Common myeloid progenitor, CD34-positive (primary cell): ENCODE results near the gene CITED4.

Experiments used
- CTCF ChIA-PET: fragments of 350-600 bp; sonication (Branson Sonifier 250); formaldehyde crosslinking; loops from one replicate; lab custom pipeline; 2021; ENCODE audit warnings: antibody characterized with exemption; lab: Charles Lee
- POLR2A ChIA-PET: fragments of 350-600 bp; sonication (Branson Sonifier 250); formaldehyde crosslinking; loops from one replicate; lab custom pipeline; 2021; ENCODE audit warnings: antibody characterized with exemption; lab: Charles Lee
- DNase-seq, 3 donors: peaks; one replicate each; pipeline versions ENCODE4 v3.0.0 to v3.0.0-alpha.2; 2013
- H3K27ac ChIP-seq, 2 experiments: 1 replicate in 1 of 2; 2 replicates in 1 of 2; pipeline ENCODE4 v1.7.0; 2013; ENCODE audit warnings: inconsistent platforms in 2 of 2, low read length in 2 of 2, mild to moderate bottlenecking in 2 of 2, low read depth in 1 of 2, moderate library complexity in 1 of 2; ENCODE audit not compliant: severe bottlenecking in 2 of 2, insufficient read depth in 1 of 2, poor library complexity in 1 of 2
- H3K27me3 ChIP-seq, 5 experiments: replicated peaks in 2 of 5; 1 replicate in 3 of 5; 2 replicates in 2 of 5; pipeline versions ENCODE4 v1.6.1 to v1.7.0; 2013; ENCODE audit warnings: low read length in 4 of 5, mild to moderate bottlenecking in 2 of 5, moderate library complexity in 2 of 5, inconsistent platforms in 1 of 5; ENCODE audit not compliant: insufficient read depth in 5 of 5, control insufficient read depth in 4 of 5
- H3K36me3 ChIP-seq, 4 experiments: 1 replicate in 2 of 4; 2 replicates in 2 of 4; pipeline versions ENCODE4 v1.6.1 to v1.7.0; 2013; ENCODE audit warnings: low read length in 3 of 4, control low read depth in 1 of 4, mild to moderate bottlenecking in 1 of 4; ENCODE audit not compliant: control insufficient read depth in 4 of 4, insufficient read depth in 4 of 4
- H3K4me1 ChIP-seq, 4 experiments: 1 replicate in 3 of 4; 2 replicates in 1 of 4; pipeline versions ENCODE4 v1.6.1 to v1.7.1; 2013; ENCODE audit warnings: low read length in 3 of 4, mild to moderate bottlenecking in 3 of 4, control low read depth in 1 of 4, inconsistent platforms in 1 of 4, moderate library complexity in 1 of 4; ENCODE audit not compliant: control insufficient read depth in 4 of 4, insufficient read depth in 4 of 4; ENCODE audit errors: control extremely low read depth in 1 of 4
- H3K4me3 ChIP-seq, 7 experiments: 1 replicate in 4 of 7; 2 replicates in 3 of 7; pipeline versions ENCODE4 v1.5.1 to v1.7.0; 2013; ENCODE audit warnings: mild to moderate bottlenecking in 7 of 7, low read length in 6 of 7, moderate library complexity in 6 of 7, inconsistent platforms in 2 of 7, low read depth in 2 of 7, control low read depth in 1 of 7; ENCODE audit not compliant: insufficient read depth in 4 of 7, control insufficient read depth in 1 of 7; ENCODE audit errors: extremely low read depth in 1 of 7
- H3K9me3 ChIP-seq, 5 experiments: 1 replicate in 4 of 5; 2 replicates in 1 of 5; pipeline versions ENCODE4 v1.6.1 to v1.7.1; 2013; ENCODE audit warnings: low read length in 4 of 5, mild to moderate bottlenecking in 2 of 5, inconsistent platforms in 1 of 5, low read depth in 1 of 5, moderate library complexity in 1 of 5; ENCODE audit not compliant: control insufficient read depth in 4 of 5, insufficient read depth in 2 of 5; ENCODE audit errors: control extremely low read depth in 1 of 5
- WGBS: methylation state at CpG from one replicate; pipeline ENCODE4 v1.1.5; 2013; ENCODE audit not compliant: insufficient coverage; 5-methylcytosine and 5-hydroxymethylcytosine counted together

CITED4 gene

GRCh38 chr1:40842207-40842606 lies 20.0 kb downstream of the CITED4 start:
- ChIA-PET POLR2A (no interaction called here), CTCF (interaction anchor here (0.7 to 1.2 kb wide), 4 partner anchors 10 to 114 kb away, joined by 3 read pairs; no protein-coding TSS in a partner anchor)
- no peak overlapping the region for H3K27ac ChIP-seq
- no peak for DNase-seq
- no peaks in the 10 kb centered on the region for H3K36me3 ChIP-seq
- 100% methylated on average over 3 of the region's 4 CpGs for whole genome bisulfite sequencing
- H3K27me3 ChIP-seq, result no peaks in the 10 kb centered on the region
- H3K9me3 ChIP-seq, result peaks cover 0 to 5% (median 0%) of the 10 kb centered on the region in 5 experiments
- no peak overlapping the region for H3K4me3 ChIP-seq
- peaks cover 8 to 44% (median 40%) of the 10 kb centered on the region in 4 experiments for H3K4me1 ChIP-seq

- CTCF ChIA-PET, result interaction anchor here (0.7 to 1.1 kb wide), 2 partner anchors 14 to 115 kb away, joined by 3 to 4 read pairs; no protein-coding TSS in a partner anchor
- Histone ChIP-seq H3K27me3 (no peaks in the 10 kb centered on the region), H3K27ac (no peak overlapping the region), H3K4me3 (peak overlapping the region in 2 of 7 experiments; percentile 50 to 56), H3K9me3 (peaks cover 0 to 5% (median 0%) of the 10 kb centered on the region in 5 experiments), H3K4me1 (peaks cover 8 to 44% (median 40%) of the 10 kb centered on the region in 4 experiments), H3K36me3 (no peaks in the 10 kb centered on the region)
- DNase-seq, result peak in 1 of 3 donors; percentile 33
- 20% methylated on average over 2 of the region's 7 CpGs for WGBS
- POLR2A ChIA-PET, result no interaction called here
These were observed 20.6 kb downstream of the CITED4 start for GRCh38 chr1:40841602-40842001.

- 0% methylated on average over 4 of the region's 6 CpGs for WGBS
- peaks cover 0 to 5% (median 0%) of the 10 kb centered on the region in 5 experiments for H3K9me3 ChIP-seq
- H3K27me3 ChIP-seq, result peaks cover 0 to 1% (median 0%) of the 10 kb centered on the region in 5 experiments
- H3K27ac ChIP-seq, result peak overlapping the region; percentile 2 to 40
- CTCF ChIA-PET, result interaction anchor here (0.7 to 2.4 kb wide), 4 partner anchors 8 to 66 kb away, joined by 3 to 6 read pairs (median 4); no protein-coding TSS in a partner anchor
- H3K4me1 ChIP-seq, result peaks cover 8 to 44% (median 40%) of the 10 kb centered on the region in 4 experiments
- H3K4me3 ChIP-seq, result peak overlapping the region in 2 of 7 experiments; percentile 50 to 56
- POLR2A ChIA-PET, result interaction anchor here (1.2 kb wide), 1 partner anchor 149 kb away, joined by 3 read pairs; the partner anchor contains the start of gene NFYC
- peak; percentile 52 to 91 (median 82) for DNase-seq
- no peaks in the 10 kb centered on the region for H3K36me3 ChIP-seq
These were observed 21.4 kb downstream of the CITED4 start for GRCh38 chr1:40840526-40841323.

GRCh38 chr1:40839943-40840335 lies 22.2 kb downstream of the CITED4 start:
- 96% methylated on average over 4 of the region's 5 CpGs for WGBS
- peaks cover 4 to 37% (median 33%) of the 10 kb centered on the region in 4 experiments for H3K4me1 ChIP-seq
- H3K4me3 ChIP-seq, result peak overlapping the region in 1 of 7 experiments; percentile 30
- no peak overlapping the region for H3K27ac ChIP-seq
- DNase-seq, result no peak
- POLR2A ChIA-PET, result interaction anchor here (1.2 kb wide), 1 partner anchor 148 kb away, joined by 3 read pairs; the partner anchor contains the start of gene NFYC
- peaks cover 0 to 5% (median 0%) of the 10 kb centered on the region in 5 experiments for H3K9me3 ChIP-seq
- H3K36me3 ChIP-seq, result no peaks in the 10 kb centered on the region
- H3K27me3 ChIP-seq, result peaks cover 0 to 1% (median 0%) of the 10 kb centered on the region in 5 experiments
- CTCF ChIA-PET, result interaction anchor here (1.3 to 2.4 kb wide), 4 partner anchors 9 to 66 kb away, joined by 3 to 6 read pairs (median 4); no protein-coding TSS in a partner anchor

- Histone ChIP-seq H3K36me3 (no peaks in the 10 kb centered on the region), H3K9me3 (peaks cover 0 to 5% (median 0%) of the 10 kb centered on the region in 5 experiments), H3K4me1 (peaks cover 4 to 33% (median 29%) of the 10 kb centered on the region in 4 experiments), H3K27me3 (peaks cover 0 to 1% (median 0%) of the 10 kb centered on the region in 5 experiments), H3K4me3 (no peak overlapping the region), H3K27ac (no peak overlapping the region)
- WGBS, result 97% methylated on average over 12 of the region's 15 CpGs
- DNase-seq, result no peak
- ChIA-PET POLR2A (no interaction called here), CTCF (interaction anchor here (0.8 to 2.4 kb wide), 6 partner anchors 9 to 66 kb away, joined by 3 to 6 read pairs (median 4); no protein-coding TSS in a partner anchor)
These were observed 22.9 kb downstream of the CITED4 start for GRCh38 chr1:40838980-40839942.
